WTC11 (cell line): ENCODE results near the gene ZRANB1. TPM values are rescaled to one million over a fixed set of nuclear protein-coding genes. Genes with fewer than 3 reads are reported as not detected.

Experiments used
- AR ChIP-seq: fragments of 250-450 bp; sonication (Bioruptor Pico); IDR thresholded peaks from 2 replicates; pipeline ENCODE4 v1.9.0; 2021; ENCODE audit warnings: mild to moderate bottlenecking
- ARID4B ChIP-seq: sonication (generic); formaldehyde crosslinking; IDR thresholded peaks from 2 replicates; pipeline ENCODE4 v1.8.0; 2023; ENCODE audit warnings: missing genetic modification reagents, mild to moderate bottlenecking, borderline replicate concordance
- CREM ChIP-seq: sonication (generic); formaldehyde crosslinking; IDR thresholded peaks from 2 replicates; pipeline ENCODE4 v1.8.1; 2022; ENCODE audit warnings: mild to moderate bottlenecking, missing genetic modification reagents, moderate library complexity
- CTCF ChIP-seq: fragments of 200-600 bp; IDR thresholded peaks from 2 replicates; pipeline ENCODE4 v1.8.0; 2022; ENCODE audit warnings: antibody characterized with exemption
- ERG ChIP-seq: fragments of 250-450 bp; sonication (Bioruptor Pico); IDR thresholded peaks from 2 replicates; pipeline ENCODE4 v1.8.0; 2021; ENCODE audit warnings: mild to moderate bottlenecking
- FOXJ3 ChIP-seq: sonication (generic); formaldehyde crosslinking; IDR thresholded peaks from 2 replicates; pipeline ENCODE4 v1.9.0; 2021; ENCODE audit warnings: missing genetic modification reagents, mild to moderate bottlenecking, borderline replicate concordance
- FOXP1 ChIP-seq: sonication (generic); formaldehyde crosslinking; IDR thresholded peaks from 2 replicates; pipeline ENCODE4 v1.8.0; 2022; ENCODE audit warnings: missing genetic modification reagents, mild to moderate bottlenecking, moderate library complexity, borderline replicate concordance
- GABPB1 ChIP-seq: sonication (generic); formaldehyde crosslinking; IDR thresholded peaks from 2 replicates; pipeline ENCODE4 v1.8.1; 2023; ENCODE audit warnings: mild to moderate bottlenecking, missing genetic modification reagents
- JUN ChIP-seq: sonication (generic); formaldehyde crosslinking; IDR thresholded peaks from 2 replicates; pipeline ENCODE4 v1.8.0; 2023; ENCODE audit warnings: mild to moderate bottlenecking, missing genetic modification reagents
- KAT7 ChIP-seq: sonication (generic); formaldehyde crosslinking; IDR thresholded peaks from 2 replicates; pipeline ENCODE4 v1.8.1; 2023; ENCODE audit warnings: missing genetic modification reagents, mild to moderate bottlenecking, borderline replicate concordance
- MXD4 ChIP-seq: fragments of 250-450 bp; sonication (Bioruptor Pico); IDR thresholded peaks from 2 replicates; pipeline ENCODE4 v1.8.0; 2021; ENCODE audit warnings: mild to moderate bottlenecking, moderate library complexity, borderline replicate concordance
- NFATC4 ChIP-seq: fragments of 250-450 bp; sonication (Bioruptor Pico); IDR thresholded peaks from 2 replicates; pipeline ENCODE4 v1.9.0; 2021; ENCODE audit warnings: mild to moderate bottlenecking
- NR1H2 ChIP-seq: sonication (generic); formaldehyde crosslinking; IDR thresholded peaks from 2 replicates; pipeline ENCODE4 v1.9.0; 2021; ENCODE audit warnings: mild to moderate bottlenecking, moderate library complexity, missing genetic modification reagents
- PRDM15 ChIP-seq: sonication (generic); formaldehyde crosslinking; IDR thresholded peaks from 2 replicates; pipeline ENCODE4 v1.8.0; 2022; ENCODE audit warnings: missing genetic modification reagents
- RORB ChIP-seq: fragments of 250-450 bp; sonication (Bioruptor Pico); IDR thresholded peaks from 2 replicates; pipeline ENCODE4 v1.9.0; 2021; ENCODE audit warnings: mild to moderate bottlenecking
- TEAD1 ChIP-seq: sonication (generic); formaldehyde crosslinking; IDR thresholded peaks from 2 replicates; pipeline ENCODE4 v1.8.0; 2022; ENCODE audit warnings: mild to moderate bottlenecking, missing genetic modification reagents
- ZNF121 ChIP-seq: sonication (generic); formaldehyde crosslinking; IDR thresholded peaks from 2 replicates; pipeline ENCODE4 v1.8.0; 2023; ENCODE audit warnings: missing genetic modification reagents
- ZNF219 ChIP-seq: sonication (generic); formaldehyde crosslinking; IDR thresholded peaks from 2 replicates; pipeline ENCODE4 v1.8.0; 2023; ENCODE audit warnings: missing genetic modification reagents, mild to moderate bottlenecking, borderline replicate concordance
- ZNF263 ChIP-seq: sonication (generic); formaldehyde crosslinking; IDR thresholded peaks from 2 replicates; pipeline ENCODE4 v1.8.1; 2022; ENCODE audit warnings: low read depth, mild to moderate bottlenecking, moderate library complexity, missing genetic modification reagents
- ZNF281 ChIP-seq: sonication (generic); formaldehyde crosslinking; IDR thresholded peaks from 2 replicates; pipeline ENCODE4 v1.8.0; 2023; ENCODE audit warnings: mild to moderate bottlenecking, missing genetic modification reagents
- ZNF423 ChIP-seq: fragments of 250-450 bp; sonication (Bioruptor Pico); IDR thresholded peaks from 2 replicates; pipeline ENCODE4 v2.1.2; 2022; ENCODE audit warnings: mild to moderate bottlenecking, moderate library complexity
- ZNF671 ChIP-seq: fragments of 250-450 bp; sonication (Bioruptor Pico); IDR thresholded peaks from 2 replicates; pipeline ENCODE4 v1.8.0; 2021; ENCODE audit warnings: mild to moderate bottlenecking
- total RNA-seq: library from RNA; stranded (reverse); gene quantifications from 3 replicates; pipeline ENCODE4 v1.2.3, GENCODE V29; 2021

ZRANB1 gene
- total RNA-seq, 1 experiment from 2014 or later = 15.9 TPM

GRCh38 chr10:124916585-124917427, 25.1 kb upstream of the ZRANB1 start (continued):
- TF ChIP-seq ERG (CRISPR knock-in tag) (no peak), ARID4B (peak; percentile 68; the same call in 1 of the 2 replicates), TEAD1 (0 out of 2 replicates have a peak, but pooled peaks have one; percentile 66), GABPB1 (peak; percentile 62; the same call in 1 of the 2 replicates), FOXP1 (CRISPR knock-in tag) (peak; percentile 57; the same call in 1 of the 2 replicates), MXD4 (CRISPR knock-in tag) (no peak), ZNF219 (no peak), NFATC4 (CRISPR knock-in tag) (no peak), CREM (CRISPR knock-in tag) (peak; percentile 93; the same call in 1 of the 2 replicates), RORB (CRISPR knock-in tag) (no peak), PRDM15 (CRISPR knock-in tag) (no peak), FOXJ3 (no peak), ZNF121 (no peak), ZNF423 (CRISPR knock-in tag) (no peak), KAT7 (CRISPR knock-in tag) (0 out of 2 replicates have a peak, but pooled peaks have one; percentile 81), ZNF281 (no peak), AR (CRISPR knock-in tag) (no peak), JUN (CRISPR knock-in tag) (no peak), NR1H2 (CRISPR knock-in tag) (no peak), ZNF671 (CRISPR knock-in tag) (no peak), ZNF263 (CRISPR knock-in tag) (no peak), CTCF (no peak)
